Suppressor macrophage treated with lipopolysaccharide for 1 hour (primary cell): Measurements from ENCODE around the gene DLG2.
A peak's percentile ranks its signal among the peaks of the same experiment; 100 is the strongest.

ENCODE experiments used
- DNase-seq, 3 donors: peaks; one replicate each; pipeline ENCODE4 v3.0.0-alpha.2; 2020 to 2022

The DLG2 gene

GRCh38 chr11:83725269-83725560 is 1901.9 kb downstream of the DLG2 start:
- no peak for DNase-seq

GRCh38 chr11:83723999-83724398 is 1903.1 kb downstream of the DLG2 start:
- peak; percentile 20 to 25 (median 24) for DNase-seq

DNA sequence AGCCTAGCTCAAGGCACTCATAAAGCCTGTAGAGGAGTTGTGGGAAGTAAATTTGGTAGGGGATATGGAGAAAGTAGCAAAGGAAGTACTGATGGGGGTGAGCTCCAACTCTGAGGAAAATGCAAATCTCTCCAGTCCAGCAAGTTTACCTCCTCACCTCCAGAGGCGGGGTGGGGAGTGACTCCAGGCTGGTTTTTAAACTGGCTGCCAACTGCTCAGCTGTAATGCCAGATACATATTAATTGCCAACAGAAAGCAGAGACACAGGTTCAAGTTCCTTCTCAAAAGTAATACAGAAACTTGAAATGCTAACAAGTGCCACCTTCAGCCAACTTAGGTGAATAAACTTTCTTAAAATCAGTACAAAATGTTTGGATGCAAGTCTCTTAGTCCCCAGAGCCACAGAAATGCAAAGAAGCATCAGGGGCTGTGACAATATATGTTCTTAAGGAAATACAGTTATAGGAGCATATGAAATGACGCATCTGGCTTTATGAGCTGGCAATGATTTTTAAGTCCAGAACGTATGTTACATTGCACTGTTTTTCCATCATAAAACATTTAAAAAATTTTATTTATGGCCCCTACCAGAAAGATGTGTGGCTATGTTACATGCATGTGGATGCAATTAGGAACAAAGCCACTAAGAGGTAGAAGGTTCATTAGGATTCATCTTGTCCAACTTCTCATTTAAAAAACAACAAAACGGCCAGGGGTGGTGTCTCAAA is 1904.6 kb downstream of the DLG2 start:
- DNase-seq, result no peak

DNA sequence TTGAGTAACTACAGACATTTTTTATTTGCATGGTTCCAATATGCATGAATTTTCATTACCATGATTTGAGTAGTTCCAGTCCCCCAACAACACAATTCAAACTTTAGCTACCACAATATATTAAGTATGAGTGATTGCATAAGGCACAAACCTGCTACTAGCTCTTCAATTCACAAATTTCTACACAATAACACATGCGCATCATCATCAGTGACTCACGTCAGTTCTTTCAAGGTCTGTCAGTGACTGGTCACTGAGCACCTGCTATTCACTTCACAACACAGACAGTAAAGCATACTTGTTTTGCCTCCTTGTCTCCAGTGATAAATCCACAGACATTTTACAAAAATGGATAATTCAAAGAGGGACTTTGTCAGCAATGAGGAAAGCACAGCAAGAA is 1905.9 kb downstream of the DLG2 start:
- DNase-seq, result no peak

GRCh38 chr11:83720675-83721074 is 1906.5 kb downstream of the DLG2 start:
- DNase-seq, result no peak

GRCh38 chr11:83717537-83717936 is 1909.6 kb downstream of the DLG2 start:
- DNase-seq, result no peak

GRCh38 chr11:83715927-83716535 is 1911.1 kb downstream of the DLG2 start:
- DNase-seq, result no peak

DNA sequence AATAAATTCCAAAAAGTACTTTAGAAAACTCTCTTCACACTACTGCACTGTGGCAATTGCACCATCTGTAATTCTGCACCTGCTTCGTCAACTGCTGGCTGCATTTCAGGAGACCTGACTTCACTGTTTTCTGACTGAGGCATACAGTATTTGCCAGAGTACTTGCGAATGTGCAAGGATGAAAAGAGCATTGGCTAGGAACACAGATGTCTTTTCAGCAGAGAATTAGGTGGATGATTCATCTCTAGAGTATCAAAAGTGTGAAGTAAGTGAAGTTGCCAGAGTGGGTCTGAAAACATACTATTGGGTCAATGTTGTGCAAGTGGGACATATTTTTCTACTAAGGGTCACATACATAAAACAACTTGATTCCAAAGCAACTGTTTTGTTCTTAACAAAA is 1913.4 kb downstream of the DLG2 start:
- DNase-seq, result no peak

DNA sequence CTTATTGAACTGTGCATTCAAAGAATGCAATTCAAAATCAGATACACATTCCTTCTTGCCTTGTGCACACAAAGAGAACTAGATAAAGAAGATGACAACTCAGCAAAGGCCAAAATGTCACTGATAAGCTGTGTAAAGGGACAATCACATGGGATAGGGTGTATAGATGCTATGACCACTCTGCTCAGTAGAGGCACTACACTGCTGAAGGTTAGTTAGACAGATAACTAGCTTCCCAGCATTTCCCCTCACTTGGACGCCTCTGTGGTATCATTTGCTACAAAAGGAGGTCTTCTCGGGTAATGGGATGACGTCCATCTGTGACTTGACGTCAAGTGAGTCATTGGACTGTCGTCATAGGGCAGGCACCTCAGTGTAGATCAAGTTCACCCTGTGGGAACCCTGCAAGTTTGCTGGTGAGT is 1916.0 kb downstream of the DLG2 start:
- no peak for DNase-seq

DNA sequence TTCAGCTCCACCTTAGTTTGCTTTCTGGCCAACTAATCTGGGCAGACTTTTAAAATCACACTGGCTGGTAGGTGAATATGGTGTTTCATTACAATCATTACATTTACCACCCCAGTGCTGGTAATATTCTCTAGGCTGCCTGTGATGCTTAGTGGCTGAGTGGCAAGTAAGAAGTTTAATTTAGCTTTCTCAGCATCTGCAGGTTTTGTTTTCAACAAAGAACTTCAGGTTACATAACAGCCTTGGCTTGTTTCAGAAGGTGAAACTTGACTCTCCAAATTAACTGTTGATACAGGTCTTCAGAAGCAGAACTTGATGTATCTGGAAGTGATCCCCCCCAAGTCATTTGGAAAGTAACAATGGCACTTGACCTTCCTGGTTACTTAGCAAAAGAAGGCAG is 1917.7 kb downstream of the DLG2 start:
- no peak for DNase-seq

DNA sequence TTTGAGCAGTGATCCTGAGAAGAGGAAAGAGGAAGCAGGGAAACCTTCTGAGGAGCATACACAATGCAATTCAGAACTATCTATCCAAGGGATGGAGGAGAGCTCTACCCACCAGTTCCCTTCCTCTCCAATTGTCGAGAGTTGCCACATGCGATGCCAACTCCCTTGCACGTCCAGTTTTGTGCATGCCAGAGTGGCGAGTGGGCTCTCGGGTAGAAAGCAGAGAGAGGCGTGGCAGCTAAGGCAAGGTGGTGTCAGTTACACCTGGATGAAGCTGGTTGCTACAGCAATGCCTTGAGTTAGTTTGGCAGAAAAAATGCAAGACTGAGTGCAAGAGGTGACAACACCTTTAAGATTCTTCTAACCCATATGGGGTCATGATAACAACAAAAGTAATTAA is 1920.6 kb downstream of the DLG2 start:
- no peak for DNase-seq

GRCh38 chr11:83702796-83703195 is 1924.3 kb downstream of the DLG2 start:
- DNase-seq, result no peak

DNA sequence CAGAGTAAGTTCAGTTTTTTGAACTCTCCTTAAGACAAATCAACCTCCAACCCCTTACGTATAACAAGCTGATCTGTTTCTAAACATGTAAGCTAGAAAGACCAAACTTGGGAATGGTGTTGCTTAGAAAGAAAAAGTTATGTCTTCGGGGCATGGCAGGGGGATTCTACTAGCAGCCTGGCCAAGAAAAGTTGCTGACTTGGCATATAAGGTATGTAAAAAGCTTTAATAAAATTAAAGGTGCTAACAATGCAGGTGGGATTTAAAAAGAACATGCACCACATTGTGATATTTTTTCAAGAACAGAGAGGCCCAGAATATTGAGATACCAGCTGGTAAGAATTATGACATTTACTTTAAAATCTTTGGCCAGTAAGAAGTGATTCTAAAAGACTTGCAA is 1929.6 kb downstream of the DLG2 start:
- DNase-seq, result no peak

GRCh38 chr11:83695046-83695445 is 1932.1 kb downstream of the DLG2 start:
- DNase-seq, result no peak

- DNase-seq, result no peak
Observed at GRCh38 chr11:83694191-83694910, 1932.8 kb downstream of the DLG2 start.

- no peak for DNase-seq
Observed at GRCh38 chr11:83693306-83693992, 1933.7 kb downstream of the DLG2 start.

GRCh38 chr11:83692675-83693074 is 1934.5 kb downstream of the DLG2 start:
- DNase-seq, result no peak

DNA sequence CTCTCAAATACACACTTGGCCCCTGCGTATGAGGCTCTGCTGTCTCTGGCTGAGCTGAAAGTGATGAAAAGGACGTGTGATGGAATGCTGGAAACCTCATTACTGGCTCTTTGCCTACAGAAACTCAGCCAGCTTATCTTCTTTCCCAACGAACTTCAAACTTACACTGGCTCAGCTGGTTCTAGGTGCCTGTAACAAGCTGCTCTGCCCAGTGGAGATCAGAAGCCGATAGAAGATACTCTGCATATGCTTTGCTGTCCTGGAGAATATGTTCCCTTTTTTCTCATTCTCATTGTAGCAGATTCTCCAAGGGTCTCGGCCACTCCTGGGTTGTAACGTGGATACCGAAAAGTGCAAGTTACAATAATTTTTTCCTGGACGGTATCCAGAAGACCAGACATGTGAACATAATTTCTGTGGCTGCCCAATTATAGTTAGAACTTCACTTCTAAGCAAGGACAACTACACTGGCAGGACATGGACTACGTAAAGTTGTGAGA is 1935.6 kb downstream of the DLG2 start:
- no peak for DNase-seq

GRCh38 chr11:83689144-83689780 is 1937.9 kb downstream of the DLG2 start:
- DNase-seq, result no peak

DNA sequence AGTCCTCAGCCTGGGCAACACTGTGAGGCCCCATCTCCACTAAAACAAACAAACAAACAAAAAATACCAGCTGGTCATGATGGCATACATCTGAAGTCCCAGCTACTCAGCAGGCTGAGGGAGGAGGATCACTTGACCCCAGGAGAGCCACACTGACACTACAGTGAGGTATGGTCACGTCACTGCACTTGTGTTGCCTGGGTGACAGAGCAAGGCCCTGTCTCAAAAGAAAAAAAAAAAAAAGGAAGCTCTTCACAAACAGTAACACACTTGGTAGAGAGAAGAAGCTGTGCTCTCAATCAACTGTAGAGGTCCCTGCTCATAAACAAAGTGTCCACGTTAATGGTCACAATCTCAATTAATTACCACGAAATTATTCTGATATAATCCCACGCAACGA is 1939.4 kb downstream of the DLG2 start:
- no peak for DNase-seq

DNA sequence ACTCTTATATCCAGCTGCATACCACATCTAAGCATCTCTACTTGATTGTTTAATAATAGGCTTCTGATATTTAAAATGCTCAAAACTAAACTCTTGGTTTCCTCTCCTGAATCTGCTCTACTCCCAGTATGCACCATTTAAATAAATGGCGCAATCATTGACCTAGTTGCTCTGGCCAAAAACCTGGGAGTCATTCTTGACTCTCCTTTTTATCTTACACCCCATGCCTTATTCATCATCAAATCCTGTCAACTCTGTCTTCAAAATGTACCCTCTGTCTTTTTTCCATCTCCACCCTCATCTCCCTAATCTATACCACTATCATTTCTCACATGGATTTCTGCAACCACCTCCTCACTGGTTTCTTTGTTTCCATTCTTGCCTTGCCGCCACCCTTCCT is 1941.4 kb downstream of the DLG2 start:
- no peak for DNase-seq

DNA sequence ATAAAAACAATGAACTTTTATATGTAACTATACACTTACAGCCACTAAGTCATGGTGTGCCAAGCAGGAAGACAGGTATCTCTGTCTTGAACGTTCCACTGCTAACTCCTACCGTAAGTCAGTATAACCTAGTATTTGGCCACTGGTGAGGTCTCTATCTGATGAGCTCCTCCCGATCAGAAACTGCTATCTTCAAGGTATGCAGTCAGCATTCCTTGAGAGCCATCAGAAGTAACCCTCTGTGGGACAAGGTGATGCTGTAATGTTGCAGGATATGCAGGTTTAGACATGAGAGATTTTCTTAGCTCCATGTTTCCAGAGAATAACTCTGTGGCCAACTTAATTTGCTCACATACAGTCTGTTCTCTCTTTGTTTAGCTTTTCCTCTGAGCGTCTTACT is 1943.1 kb downstream of the DLG2 start:
- no peak for DNase-seq

- no peak for DNase-seq
Observed at GRCh38 chr11:83682611-83682973, 1944.6 kb downstream of the DLG2 start.
